GM18868 (cell line): Measurements from ENCODE around the gene UTP11.
"Not testable (repeated sequence)": the region's sequence is repeated elsewhere in the genome, so short reads cannot be mapped to it uniquely, and the experiment has no call there.

Experiments used
- ATAC-seq: cut with Tn5 transposase; IDR thresholded peaks from one replicate; pipeline ENCODE4 v1.9.1; 2021; ENCODE audit warnings: mild to moderate bottlenecking, moderate library complexity; ENCODE audit not compliant: unreplicated experiment

The UTP11 gene

DNA sequence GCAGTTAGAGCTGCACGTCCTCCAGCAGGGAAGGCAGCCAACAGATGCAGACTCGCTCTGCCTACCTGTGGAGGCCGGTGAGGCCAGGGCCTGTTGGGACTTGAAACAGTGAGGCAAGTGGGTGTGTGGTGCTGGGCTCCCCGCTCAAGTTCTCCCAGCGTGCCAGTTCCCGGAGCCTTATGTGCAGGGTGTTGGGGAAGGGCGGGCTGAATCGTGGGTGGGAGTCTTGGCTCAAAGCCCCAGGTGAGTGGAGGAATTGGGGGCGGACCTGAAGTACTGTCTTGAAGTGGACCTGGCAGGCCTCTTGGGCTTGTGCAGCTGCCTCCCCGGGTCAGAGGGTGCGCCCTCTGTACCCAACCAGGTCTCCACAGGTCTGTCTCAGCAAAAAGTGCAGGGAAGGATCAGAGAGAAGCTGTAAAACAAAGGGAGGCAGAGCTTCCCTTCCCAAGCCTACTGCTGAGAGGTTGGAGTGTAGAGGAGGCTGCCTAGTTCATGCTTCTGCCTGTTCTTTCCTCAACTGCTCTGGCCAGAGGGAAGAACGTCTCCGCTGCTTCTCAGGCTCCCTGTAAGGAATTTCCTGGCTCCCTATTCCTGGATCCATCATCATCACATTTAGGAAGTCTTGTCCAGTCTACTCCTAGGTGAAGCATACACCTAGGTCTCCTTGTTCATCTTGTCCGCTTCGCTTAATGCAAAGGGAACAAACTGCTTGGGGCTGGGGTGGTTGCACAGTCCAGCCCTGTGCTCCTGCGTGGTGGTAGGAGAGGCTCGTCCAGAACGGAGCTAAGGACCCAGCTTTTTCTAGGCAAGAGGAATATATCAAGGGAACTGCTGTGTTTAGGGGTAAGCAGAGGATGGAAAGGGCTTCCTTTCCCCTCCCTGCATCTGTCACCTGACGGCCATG is 14.9 kb downstream of the UTP11 start:
- no peak for ATAC-seq

DNA sequence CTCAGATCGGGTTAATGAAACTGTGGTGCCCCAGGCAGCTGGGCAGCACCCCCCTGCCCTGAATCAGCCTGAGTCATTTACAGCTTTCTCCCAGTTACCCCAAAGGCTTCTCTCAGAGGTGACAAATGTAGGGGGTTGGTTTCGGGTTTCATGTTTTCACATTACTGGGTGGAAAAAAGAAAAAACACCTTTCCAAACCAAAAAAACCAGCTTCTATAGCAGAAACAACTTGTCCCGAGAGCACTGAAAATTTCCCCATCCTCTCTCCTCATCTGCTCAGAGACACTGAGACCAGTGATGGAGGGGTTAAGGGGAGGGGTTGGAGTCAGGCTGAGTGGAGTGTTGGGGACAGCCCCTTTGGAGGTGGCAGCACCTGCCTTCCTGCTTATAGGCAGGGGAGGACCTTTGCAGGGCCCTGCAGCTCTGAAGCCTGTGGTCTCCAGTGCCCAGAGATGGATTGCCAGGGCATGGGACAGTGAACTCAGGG is 15.6 kb downstream of the UTP11 start:
- peak; percentile 76 for ATAC-seq

DNA sequence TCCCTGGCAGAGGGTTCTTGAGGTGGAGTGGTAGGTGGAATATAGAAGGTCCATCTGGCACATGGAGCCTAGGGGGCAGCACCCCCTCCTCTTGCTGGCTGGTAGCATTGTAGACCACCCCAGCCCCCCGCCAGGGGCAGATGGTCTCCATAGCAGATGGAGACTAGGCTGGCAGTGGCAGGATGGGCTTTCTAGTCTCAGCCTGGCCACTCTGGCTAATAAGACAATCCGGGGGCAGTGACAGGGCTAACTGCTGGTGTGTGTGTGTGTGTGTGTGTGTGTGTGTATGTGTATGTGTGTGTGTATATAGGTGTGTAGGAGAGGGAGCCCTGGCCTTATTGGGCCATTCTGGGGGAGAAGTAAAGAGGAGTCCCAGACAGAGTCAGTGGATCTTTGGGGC is 16.1 kb downstream of the UTP11 start:
- ATAC-seq: no peak

DNA sequence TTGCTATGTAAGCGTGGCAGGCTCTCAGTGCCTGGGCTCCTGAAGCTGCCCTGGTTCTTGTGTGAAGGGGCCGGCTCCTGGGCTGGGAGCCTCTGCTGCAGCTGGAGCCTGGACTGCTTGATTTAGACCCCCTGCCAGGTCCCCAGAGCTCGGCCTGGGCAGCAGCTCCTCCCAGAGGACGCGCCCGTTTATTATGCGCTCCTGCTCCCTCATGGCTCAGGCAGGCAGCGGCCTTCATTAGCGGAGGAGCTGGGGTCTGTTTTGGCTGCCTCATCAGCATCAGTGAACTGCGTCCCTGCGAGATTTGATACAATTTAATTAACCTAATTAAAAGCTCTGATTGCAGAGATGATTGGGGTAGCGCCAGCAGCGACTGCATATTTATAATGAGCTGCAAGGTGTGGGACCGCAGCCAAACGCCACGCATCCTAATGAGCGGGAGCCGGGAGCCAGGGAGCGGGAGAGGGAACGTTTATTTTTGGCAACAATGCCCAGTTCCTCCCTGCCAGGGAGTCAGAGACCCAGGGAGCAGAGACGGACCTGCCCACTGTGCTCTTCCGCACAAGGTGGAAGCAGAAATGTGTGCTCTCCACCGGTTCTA is 16.6 kb downstream of the UTP11 start:
- ATAC-seq: no peak

DNA sequence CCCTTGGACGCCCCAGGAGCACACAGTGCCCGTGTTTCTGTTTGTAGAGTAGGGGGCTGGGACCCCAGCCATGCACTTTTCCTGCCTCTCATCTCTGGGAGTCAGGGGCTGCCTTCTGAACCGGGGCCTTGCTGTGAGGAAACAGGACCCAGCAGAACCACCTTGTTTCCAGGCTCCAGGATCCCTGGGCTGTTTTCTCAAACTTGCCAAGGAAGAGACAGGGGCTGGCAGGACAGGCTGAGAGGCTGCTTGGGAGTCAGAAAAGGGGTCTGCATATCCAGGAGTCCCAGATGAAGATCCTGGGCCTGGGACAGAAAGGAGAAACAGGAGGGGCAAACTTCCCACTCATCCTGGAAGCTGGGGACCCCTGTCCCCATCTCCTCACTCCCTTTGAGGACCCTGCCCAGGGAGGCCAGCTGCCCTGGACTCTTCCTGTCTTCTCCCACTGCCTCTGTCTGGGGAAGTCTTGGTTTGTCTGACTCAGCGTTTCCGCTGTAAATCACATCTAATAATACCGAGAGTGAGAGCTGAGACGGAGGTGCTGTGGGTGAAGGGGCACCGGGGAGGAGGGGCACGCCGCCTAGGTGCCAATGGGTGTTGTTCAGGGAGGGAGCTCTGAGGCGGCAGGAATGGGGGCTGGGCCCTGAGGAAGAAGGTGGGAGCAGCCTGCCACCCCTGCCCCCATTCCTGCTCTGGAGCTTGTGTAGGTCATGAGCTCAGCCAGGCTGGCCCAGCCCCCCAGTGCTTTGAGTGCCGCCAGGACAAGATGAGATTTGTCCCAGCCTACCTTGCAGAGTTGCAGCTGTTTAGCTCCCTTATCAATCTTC is 17.4 kb downstream of the UTP11 start:
- ATAC-seq: peak; percentile 53

DNA sequence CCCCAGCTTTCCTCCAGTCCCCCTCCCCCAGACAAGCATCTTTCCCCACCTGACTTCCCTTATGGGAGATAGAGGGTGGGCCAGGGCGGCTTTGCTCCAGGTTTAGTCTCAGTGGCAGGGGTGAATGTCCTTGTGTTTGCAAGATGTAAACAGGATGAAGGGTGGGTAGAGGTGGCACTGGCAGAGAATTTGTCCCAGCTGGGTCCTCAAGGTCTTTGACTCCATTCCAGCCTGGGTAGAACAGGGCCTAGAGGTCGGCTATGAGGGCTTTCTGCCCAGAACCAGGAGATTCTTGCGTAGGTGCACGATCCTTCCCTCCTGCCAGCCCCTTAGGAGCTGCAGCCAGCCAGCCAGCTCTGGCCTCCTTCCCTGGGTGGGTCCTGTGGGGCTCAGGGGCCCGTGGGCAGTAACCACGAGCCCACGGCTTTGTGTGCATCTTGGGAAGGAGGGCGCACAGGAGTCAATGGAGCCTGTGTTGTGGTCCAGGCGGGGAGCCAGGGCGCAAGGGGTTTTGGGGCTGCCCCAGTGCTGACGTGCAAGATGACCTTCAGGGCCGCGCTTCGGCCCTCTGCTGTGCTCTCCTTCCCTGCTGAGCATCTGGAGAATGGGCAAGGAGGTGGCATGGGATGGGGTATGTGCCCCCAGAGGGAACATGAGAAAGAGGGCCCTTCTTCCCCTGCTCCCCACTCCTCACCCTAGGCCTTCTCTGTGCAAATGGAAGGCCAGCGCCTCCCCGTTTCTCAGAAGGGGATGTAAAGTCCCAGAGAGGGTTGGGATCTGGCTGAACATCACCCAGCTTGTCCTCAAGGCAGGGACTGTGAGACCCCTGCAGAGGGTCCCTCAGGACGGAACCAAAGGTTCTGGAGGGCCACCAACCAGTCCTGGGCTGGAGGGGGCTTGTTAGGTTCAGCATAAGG is 18.3 kb downstream of the UTP11 start:
- no peak for ATAC-seq

DNA sequence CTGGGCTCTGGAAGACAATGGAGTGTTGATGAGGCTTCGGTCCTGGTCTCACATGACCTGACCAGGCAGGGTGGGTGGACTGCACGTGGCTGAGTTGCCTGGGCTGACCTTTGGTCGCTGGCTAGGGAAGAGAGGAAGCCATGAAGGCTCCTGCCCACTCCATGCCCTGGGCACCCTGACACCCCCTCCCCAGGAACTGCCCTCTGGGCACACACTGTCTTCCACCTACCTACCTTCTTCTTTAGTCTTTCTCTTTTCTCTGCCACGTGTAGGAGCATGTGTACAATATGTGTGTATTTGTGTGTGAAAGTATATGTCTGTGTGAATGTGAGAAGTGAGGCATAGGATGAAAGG is 19.0 kb downstream of the UTP11 start:
- ATAC-seq: no peak

DNA sequence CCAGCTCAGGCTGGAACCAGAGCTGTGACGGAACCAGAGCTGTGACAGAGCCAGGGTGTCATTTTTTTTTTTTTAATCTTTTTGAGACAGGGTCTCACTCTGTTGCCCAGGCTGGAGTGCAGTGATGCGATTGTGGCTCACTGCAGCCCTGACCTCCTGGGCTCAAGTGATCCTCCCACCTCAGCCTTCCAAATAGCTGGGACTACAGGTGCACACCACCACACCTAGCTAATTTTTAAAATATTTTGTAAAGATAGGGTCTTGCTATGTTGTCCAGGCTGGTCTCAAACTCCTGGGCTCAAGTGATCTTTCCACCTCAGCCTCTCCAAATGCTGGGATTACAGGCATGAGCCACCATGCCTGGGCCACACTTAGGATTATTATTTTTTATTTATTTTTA is 20.5 kb downstream of the UTP11 start:
- not testable (repeated sequence) for ATAC-seq

DNA sequence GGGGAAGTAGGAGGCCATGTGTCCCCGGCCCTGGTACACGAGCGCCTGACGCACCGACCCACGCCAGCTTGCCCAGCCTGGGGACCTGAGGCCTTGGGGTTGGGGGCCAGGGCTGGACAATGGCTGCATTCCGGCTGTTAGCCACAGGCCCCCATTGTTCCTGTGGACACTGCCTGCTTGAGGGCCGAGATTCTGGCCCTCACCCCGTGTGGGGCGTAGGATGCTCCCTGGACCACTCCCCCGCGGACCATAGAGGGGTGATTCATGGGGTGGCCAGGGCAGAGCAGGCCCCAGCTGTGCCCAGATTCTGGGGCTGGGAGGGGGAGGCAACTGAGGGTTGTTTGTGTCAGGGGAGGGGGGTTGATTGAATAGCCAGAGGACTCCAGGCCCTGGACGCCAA is 22.3 kb downstream of the UTP11 start:
- ATAC-seq: no peak

DNA sequence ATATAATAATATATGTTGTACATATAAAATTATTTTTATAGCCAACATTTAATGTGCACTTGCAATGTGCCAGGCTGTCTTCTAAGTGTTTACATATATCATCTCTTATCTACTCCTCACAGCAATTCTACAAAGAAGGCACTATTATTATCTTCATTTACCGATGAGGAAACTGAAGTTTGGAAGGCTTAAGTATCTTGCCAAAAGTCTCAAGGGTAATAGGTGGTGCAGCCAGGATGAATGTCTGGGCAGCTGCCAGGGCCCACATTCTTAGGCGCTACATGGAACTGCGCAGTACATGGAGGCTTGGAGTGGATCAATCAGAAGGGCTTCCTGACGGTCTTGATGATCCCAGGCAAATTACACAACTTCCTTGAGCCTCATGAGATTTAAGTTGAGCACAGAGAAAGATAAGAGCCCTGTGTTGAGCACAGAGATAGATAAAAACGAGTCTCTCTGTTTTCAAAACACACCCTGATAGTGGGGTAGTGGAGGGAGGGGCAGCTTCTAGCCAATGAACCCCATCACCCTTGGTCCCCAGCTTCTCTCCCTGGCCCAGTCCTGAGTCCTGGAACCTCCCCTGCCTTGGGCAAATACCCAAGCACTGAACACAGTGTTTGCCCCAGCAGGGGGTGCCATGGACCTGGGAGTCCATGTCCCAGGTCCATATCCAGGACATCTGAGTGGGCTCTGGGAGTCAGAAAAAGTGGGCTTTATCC is 24.8 kb downstream of the UTP11 start:
- no peak for ATAC-seq

DNA sequence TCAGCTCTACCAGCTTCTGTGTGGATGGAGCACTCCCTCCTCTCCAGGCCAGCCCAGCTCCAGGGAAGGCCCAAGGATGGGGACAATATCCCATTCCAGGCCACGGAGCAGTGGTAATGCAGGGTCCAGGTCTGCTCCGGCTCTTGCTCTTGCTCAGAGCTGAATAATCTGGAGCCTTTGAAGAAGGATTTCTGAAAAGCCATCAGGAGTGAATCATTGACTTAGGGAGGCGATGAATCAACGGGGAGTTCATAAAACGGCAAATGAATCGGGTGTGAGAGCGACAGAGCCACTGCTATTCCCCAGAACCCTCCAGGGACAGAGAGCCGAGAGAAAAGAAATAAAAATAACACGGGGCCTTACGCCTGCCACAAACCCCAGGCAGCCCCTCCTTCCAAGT is 26.3 kb downstream of the UTP11 start:
- no peak for ATAC-seq

DNA sequence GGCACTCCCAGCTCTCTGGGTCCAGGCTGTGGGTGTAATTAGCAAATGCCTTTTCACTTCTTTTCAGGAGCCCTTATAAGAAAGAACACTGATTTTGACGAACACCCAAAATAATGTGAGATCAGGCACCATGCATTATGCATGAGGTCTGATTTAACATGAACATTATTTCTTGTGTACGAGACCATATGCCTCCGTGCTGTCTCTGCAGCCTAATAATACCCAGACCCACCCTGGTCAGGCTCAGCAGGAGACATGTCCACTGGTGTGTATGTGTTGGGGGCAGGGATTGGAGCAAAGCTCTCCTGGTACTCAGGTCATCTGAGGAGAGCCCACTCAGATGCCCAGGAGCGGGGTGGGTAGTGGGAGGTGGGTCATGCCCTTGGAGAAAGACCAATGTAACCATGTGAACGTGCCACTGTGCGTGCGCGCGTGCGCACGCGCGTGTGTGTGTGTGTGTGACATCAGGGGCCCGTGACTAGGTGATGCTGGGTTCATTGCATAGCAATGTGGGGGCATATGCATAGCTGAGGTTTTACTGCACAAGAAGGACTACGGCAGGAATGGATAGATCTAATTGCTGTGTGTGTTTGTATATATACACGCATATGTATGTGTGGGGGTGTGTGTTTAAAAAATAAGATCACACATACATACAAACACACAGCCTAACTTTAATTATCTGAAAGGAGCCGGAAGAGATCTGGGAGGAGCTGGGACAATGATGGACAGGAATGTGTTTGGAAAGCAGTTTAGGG is 27.0 kb downstream of the UTP11 start:
- ATAC-seq: no peak

DNA sequence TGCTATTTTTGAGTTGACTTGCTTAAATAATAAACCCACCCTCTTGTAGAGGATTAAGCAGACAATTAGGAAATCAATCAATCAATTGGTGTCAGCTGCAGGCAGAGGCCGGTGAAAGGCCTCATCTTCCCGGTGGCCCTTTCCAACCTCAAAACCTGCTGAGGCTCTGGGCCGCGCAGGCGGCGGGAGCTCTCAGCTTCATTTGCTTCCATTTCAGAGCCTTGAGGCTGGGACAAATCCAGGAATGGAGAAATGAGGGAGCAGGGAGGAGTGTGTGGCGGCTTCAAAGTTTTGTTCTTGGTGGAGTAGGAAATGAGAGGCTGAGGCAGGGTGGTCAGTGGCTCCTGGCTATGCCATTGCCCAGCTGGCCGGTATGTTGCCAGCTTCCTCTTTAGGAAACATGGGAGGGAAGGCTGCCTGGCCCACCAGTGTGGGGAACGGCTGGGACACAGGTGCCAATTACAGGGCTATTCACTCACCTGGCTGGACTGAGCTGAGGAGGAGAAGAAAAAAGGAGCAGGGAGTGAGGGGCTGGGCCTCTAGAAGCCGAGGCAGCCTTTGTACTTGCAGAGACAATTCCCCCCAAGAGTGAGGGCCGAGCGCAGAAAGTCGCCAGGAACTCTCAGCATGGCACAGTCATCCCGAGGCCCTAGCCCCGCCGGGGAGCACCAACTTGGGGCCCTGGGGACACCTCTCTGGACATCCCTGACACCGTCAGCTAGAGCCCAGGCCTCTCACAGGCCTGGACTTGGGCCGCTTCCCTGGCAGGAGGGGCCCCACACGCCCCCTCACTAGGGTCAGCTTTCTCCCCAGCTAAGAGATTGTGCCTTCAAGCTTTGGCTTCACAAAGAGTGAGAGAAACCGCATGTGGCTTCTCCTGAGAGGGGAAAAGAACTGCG is 29.7 kb downstream of the UTP11 start:
- no peak for ATAC-seq

DNA sequence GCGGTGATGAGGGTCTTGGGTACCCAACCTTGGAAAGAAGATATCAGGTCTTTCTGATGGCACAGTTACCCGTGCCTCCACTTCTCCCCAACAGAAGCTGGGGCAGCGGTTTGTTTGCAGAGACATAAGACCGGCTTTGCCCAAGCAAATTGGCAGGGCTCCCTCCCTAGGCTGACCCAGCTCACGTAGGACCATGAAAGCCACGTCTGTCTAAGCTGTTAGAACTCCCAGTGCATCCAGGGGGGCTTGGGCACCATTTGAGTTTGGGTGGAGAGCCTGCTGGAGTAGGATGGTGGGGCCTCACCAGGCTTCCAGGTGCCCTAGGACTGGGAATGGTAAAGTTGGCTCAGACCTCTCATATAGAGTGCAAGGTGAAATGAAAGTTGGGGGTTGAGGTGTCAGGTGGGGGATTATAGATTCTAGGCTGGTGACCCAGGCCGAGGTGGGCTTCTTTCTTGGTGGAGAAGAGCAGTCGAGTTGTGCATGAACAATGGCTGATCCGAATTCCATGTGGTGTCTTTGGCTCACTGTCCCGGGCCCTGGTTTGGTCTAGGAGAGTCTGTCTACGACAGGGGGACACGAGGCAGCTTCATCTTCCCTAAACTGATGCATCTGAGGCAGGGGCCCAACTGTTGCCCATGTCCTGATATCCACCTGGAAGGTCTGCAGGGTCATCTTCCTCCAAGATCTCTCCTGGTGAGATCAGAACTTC is 30.7 kb downstream of the UTP11 start:
- no peak for ATAC-seq

DNA sequence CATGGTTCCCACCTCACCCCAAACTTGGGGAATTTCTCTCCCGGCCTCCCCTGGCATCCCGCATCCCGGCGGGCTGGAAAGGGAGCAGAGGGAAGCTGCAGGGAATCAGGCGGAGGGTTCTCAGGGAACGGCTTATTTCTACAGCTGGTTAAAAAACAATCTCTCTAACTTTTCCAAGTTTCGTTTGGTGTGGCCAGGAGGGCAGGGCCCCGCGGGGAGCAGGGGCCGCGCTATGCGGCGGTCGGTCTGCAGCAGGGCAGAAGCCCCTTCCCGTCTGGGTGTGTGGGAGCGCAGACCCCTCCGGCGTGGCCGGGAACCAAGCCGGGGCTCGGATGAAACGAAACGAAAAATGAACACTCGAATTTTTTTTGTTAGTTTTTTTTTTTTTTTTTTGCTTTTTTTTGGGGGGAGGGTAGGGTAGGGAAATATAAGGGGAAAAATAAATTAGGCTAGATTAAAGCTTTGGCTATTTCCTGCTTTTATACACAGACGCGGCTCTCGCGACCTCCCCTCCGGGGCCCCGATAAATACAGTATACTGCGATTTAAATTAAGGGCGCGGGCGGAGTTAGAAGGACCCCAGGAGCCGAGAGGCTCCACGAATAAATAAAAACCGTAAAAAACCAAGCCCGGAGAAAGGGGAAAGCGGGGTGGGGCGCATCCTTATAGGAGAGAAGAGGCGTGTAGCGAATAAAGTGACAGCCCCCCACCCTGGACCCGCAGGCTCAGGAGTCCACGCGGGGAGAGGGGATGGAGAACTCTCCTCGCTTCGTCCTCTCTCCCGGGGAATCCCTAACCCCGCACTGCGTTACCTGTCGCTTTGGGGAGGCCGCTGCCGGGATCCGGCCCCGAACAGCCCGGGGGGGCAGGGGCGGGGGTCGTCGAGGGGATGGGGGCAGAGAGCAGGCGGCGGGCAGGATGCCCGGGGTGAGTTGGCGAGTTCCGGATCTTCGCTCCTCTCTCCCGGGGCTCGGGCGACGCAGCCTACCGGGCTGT is 32.0 kb downstream of the UTP11 start:
- no peak for ATAC-seq
